Measurements from ENCODE around the gene TFPI. TPM values are rescaled to one million over a fixed set of nuclear protein-coding genes. Genes with fewer than 3 reads are reported as not detected.
A peak's percentile ranks its signal among the peaks of the same experiment; 100 is the strongest.
"Not testable (repeated sequence)": the region's sequence is repeated elsewhere in the genome, so short reads cannot be mapped to it uniquely, and the experiment has no call there.

TFPI gene
- total RNA-seq, 1 donor from 2014 or later: 9.1 TPM

DNA sequence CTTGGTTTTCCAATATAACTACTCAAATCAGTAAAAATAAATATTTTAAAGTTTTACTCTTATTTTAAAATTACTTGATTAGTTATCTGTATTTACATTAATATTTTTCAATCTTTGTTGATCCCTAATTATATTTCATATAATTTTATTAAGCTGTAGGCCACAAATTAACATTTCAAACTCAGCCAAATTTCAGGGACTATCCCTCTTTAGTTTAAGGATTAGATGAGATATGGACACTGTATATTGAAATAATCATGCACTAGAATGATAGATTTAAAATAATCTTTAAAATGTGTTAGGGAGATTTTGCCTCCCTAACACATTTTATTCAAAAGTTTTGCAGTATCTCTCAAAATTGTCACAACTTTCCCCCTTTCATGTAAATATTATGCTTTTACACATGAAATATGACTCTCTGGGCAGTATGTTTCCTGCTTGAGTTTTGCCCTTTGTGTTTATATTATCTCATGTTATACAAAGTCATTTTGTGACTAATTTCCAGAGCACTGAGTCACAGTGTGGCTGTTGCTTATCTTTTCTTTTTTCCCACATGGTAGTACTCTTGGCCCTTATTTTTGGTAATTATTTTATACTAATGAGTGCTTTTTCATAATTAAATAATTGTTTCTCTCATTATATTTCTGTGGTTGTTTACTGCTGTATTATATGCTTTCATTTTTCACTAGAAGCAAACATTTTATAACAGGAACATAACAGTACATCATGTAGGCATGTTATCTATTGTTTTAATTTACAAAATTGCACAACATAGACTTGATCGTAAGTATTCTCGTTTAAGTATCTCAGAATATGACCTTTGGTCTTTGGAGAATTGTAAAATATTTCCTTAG, 1.2 kb downstream of the TFPI start:
- peak; percentile 82 for ATAC-seq

- no peak for ATAC-seq
Observed at GRCh38 chr2:187552381-187552780, 1.9 kb downstream of the TFPI start.

DNA sequence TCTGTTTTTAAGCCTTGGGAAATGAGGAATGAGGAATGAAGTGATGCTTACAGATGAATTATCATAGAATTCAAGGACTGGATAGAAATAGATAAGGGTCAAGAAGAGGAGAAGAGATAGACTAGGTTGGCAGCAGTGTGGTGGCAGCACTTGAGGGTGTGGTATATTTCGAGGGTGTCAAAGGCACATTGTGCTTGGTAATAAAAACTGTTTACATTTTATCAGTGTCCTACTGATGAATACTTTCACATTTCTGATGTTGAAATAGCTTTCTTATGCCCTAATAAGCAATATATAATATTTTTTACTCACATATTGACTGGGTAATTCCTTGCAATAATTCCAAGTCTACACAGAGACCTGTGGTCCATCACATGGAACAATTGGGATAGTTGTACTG, 3.4 kb downstream of the TFPI start:
- no peak for ATAC-seq

DNA sequence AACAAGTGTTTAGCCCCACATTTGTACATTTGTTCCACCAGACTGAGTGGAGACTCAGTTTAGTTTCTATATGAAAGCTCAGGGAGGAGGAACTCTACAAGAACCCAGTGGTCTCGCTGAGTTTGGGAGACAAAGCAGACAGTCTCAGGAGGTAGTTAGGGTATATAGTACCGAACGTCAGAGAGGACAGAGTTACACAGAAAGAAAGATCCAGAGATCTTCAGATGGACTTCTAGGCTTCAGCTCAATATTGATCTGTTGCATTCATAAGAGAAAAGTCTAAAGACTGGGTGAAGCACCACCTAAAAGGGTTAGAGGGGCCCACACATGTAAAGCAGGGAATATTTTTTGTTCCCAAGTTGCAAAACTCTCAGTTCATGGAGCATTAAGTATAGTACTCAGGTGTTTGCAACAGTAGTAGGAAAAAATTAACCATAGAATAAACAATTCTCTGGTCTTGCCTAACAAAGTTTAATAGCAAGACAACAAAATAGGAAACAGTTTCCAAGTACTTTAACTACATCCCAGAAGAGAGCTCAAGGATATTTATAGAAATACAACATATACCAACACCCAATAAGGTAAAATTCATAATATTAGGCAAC, 4.2 kb downstream of the TFPI start:
- no peak for ATAC-seq

GRCh38 chr2:187549193-187549592, 5.0 kb downstream of the TFPI start:
- no peak for ATAC-seq

DNA sequence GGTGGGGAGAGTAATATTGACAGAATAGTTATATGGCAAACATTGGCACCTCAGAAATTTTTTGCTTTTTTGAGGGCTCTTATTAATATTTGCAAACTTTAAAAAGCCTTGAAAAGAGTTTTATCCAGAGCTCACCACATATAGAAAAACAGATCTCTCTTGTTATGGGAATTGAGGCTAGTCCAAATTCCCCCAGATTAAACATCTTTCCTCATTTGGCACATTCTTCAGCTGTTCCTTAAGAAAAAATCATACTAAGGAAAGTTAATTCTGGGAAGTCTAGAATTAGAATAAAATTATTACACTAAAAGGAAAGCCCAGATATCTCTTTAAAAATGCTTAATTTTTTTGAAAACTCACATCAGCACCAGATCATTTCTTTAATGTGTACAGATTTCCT, 5.6 kb downstream of the TFPI start:
- ATAC-seq: no peak

DNA sequence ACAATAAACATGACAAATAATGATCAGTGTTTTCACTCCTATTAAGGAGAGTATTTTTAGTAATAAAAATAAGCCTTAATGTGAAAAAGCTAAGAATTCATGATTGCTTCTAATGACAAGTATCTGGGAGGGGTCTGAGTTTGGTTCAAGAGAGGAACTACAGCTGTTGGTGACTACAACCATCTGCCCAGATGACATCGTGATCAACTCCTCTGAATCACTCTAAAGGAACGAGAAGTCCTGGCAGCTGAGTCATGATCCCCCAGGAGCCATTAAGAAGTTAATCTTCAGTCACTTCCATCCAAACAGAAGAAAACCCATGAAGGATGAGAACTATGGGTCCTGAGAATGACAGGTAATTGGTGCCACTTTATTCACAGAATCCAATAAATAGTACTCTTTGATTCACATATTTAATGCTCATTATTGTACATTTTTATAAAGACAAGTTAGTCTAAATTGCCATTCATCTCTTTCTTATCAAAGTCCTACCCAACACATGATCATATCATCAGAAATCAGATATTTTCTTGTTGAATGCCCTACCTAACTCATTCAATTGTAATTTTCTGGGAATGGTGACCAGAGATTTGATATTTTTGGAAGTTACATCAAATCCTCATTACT, 6.8 kb downstream of the TFPI start:
- ATAC-seq: peak; percentile 91

DNA sequence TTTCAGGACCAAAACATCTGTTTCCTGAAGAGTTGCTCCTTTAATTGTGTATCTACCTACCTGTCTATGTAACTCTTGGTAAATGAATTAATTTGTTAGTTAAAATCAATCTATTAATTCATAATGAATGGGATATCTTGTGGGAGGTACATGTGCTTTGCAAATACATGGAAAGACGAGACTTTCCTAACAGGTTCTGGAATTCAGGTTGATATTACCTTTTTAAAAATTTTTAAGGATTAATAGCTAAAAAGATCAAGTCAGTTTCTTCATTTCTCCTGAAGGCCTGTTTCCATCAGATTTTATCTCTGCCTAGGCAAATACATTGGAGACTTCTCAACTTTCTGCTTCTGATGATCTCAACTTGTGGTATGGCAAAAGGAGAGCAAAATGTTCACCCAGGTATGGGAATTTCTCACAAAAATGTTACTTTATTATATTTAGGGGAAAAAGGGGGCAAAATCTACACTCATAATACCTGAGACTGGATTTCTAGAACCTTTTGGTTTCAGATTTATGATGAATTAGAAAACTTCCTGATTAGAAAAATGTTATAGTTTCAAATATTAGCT, 7.4 kb downstream of the TFPI start:
- no peak for ATAC-seq

- ATAC-seq: no peak
Observed at GRCh38 chr2:187545238-187545751, 8.9 kb downstream of the TFPI start.

GRCh38 chr2:187544371-187545080, 9.7 kb downstream of the TFPI start:
- ATAC-seq: no peak

- ATAC-seq: no peak
Observed at GRCh38 chr2:187543488-187543887, 10.7 kb downstream of the TFPI start.

- ATAC-seq: no peak
Observed at GRCh38 chr2:187542123-187542522, 12.1 kb downstream of the TFPI start.

GRCh38 chr2:187541086-187542085, 12.8 kb downstream of the TFPI start:
- ATAC-seq: peak; percentile 22

GRCh38 chr2:187538222-187538621, 16.0 kb downstream of the TFPI start:
- ATAC-seq: not testable (repeated sequence)

GRCh38 chr2:187535381-187535780, 18.9 kb downstream of the TFPI start:
- not testable (repeated sequence) for ATAC-seq

- ATAC-seq: no peak
Observed at GRCh38 chr2:187532333-187533120, 21.7 kb downstream of the TFPI start.

DNA sequence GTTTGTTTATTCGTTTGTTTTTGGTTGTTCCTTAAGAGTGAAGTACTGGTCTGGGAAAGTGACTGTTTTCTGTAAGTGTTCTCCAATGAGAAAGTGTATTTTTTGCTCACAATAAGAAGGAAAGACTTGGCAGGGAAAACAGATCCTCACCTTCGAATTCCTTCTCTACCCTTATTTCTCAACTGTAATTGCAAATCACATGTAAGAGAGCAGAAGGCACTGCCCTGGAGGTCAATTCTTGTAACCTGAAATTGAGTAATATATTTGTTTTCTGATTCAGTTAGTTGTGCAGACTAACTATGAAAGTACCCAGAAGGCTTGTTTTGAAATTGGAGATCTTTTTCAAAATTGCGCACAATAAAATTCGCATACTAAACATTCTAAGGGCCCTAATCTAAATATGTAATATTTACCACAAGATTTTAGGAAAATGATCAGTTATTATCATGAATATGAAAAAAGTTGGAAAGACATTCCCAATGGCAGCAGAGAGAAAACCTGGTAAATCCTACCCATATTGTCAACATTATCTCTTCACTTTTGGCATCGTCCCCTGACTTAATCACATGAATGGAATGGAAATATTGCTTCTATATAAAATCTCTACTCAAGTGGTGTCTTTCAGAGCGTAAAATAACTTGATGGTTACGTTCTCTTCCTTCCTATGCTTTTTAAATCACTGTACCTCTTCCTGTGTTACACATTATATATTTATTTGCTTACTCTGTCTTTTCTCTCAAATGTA, 24.1 kb downstream of the TFPI start:
- peak; percentile 37 for ATAC-seq

- ATAC-seq: no peak
Observed at GRCh38 chr2:187529248-187529976, 24.8 kb downstream of the TFPI start.

- peak; percentile 76 for ATAC-seq
Observed at GRCh38 chr2:187528042-187528441, 26.2 kb downstream of the TFPI start.

Data from esophagus mucosa (tissue), 1 donor.